Memory B cell (primary cell): ENCODE measurements around the gene TMSB10.
"Not testable (repeated sequence)": the region's sequence is repeated elsewhere in the genome, so short reads cannot be mapped to it uniquely, and the experiment has no call there.

ENCODE experiments used
- ATAC-seq: fragments of 150-1000 bp; cut with Tn5 transposase; 2 replicates; pipeline ENCODE4 v1.10.0; 2021; ENCODE audit warnings: low read depth, mild to moderate bottlenecking, moderate library complexity
- DNase-seq, 2 donors: peaks; one replicate each; pipeline ENCODE4 v3.0.0; 2022; ENCODE audit warnings: low spot score in 2 of 2
- H3K27ac Mint-ChIP-seq: one replicate; pipeline ENCODE4 v1.8.0; 2022; ENCODE audit warnings: mild to moderate bottlenecking, moderate library complexity, mixed read lengths
- H3K27me3 Mint-ChIP-seq: one replicate; pipeline ENCODE4 v1.8.0; 2022; ENCODE audit warnings: mixed read lengths
- H3K36me3 Mint-ChIP-seq: one replicate; pipeline ENCODE4 v1.8.0; 2022; ENCODE audit warnings: mild to moderate bottlenecking, mixed read lengths
- H3K4me1 Mint-ChIP-seq: one replicate; pipeline ENCODE4 v1.8.0; 2022; ENCODE audit warnings: mixed read lengths
- H3K4me3 Mint-ChIP-seq: one replicate; pipeline ENCODE4 v1.8.0; 2022; ENCODE audit warnings: mild to moderate bottlenecking, moderate library complexity, mixed read lengths
- H3K9me3 Mint-ChIP-seq: one replicate; pipeline ENCODE4 v1.8.0; 2022; ENCODE audit warnings: mixed read lengths

Gene TMSB10

DNA sequence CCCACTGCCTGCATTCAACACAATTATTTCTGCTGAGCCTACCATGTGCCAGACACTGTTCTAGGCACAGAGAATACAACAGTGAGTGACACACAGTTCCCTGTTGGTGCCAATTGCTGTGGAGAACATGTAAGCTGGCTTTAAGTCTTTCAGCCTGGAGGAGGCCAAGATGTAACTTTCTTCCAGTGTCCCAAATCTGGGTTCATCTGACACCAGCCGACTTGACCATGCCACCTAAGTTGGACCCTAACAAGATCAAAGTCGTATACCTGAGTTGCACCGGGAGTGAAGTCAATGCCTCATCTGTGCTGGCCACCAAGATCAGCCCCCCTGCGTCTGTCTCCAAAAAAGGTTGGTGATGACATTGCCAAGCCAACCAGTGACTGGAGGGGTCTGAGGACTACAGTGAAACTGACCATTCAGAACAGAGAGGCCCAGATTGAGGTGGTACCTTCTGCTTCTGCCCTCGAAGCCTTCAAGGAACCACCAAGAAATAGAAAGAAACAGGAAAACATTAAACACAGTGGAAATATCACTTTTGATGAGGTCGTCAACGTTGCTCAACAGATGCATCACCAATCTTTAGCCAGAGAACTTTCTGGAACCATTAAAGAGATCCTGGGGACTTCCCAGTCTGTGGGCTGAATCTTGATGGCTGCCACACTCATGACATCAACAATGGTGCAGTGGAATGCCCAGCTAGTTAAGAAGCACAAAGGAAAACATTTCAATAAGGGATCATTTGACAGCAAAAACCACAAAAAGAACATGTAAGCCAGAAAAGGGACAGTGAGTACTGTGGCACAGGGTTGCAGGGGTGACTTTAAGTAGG is 30.9 kb upstream of the TMSB10 start:
- no peaks in the 10 kb centered on the region for H3K36me3 Mint-ChIP-seq
- DNase-seq (no peak), ATAC-seq (no peak)
- H3K4me1 Mint-ChIP-seq, result peaks cover 12% of the 10 kb centered on the region
- H3K27ac Mint-ChIP-seq, result no peak overlapping the region
- no peaks in the 10 kb centered on the region for H3K27me3 Mint-ChIP-seq
- H3K4me3 Mint-ChIP-seq, result no peak overlapping the region
- H3K9me3 Mint-ChIP-seq, result no peaks in the 10 kb centered on the region

DNA sequence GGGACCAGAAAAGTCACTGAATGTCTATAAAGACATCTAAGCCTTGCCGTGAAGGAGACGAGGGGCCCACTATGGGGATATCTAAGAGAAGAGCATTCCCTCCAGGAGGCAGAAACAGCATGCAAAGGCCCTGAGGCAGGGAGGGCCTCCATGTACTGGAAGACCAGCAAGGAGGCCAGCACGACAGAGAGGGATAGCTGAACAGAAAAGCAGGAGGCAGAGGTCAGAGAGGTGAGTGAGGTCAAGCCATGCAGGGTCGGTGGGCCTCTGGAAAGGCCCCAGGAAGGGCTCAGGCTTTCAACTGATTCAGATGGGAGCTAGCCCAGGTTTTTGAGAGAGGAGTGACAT is 30.3 kb upstream of the TMSB10 start:
- H3K9me3 Mint-ChIP-seq, result no peaks in the 10 kb centered on the region
- no peak overlapping the region for H3K27ac Mint-ChIP-seq
- H3K36me3 Mint-ChIP-seq, result no peaks in the 10 kb centered on the region
- peaks cover 12% of the 10 kb centered on the region for H3K4me1 Mint-ChIP-seq
- H3K4me3 Mint-ChIP-seq, result no peak overlapping the region
- DNase-seq, result no peak
- H3K27me3 Mint-ChIP-seq, result no peaks in the 10 kb centered on the region
- ATAC-seq, result no peak

DNA sequence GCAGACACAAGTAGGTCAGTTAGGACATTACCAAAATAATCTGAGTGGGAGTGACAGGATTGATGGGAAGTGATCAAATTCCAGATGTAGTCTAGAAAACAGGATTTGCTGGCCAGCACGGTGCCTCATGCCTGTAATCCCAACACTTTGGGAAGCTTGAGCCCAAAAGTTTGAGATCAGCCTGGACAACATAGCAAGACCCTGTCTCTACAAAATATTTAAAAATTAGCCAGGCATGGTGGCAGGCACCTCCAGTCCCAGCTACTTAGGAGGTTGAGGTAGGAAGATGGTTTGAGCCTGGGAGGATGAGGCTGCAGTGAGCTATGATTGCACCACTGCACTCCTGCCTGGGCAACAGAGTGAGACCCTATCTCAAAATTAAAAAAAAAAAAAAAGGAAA is 29.8 kb upstream of the TMSB10 start:
- not testable (repeated sequence) for H3K36me3 Mint-ChIP-seq, H3K27ac Mint-ChIP-seq, DNase-seq, H3K4me3 Mint-ChIP-seq, H3K27me3 Mint-ChIP-seq, ATAC-seq, H3K9me3 Mint-ChIP-seq
- peaks cover 12% of the 10 kb centered on the region for H3K4me1 Mint-ChIP-seq

DNA sequence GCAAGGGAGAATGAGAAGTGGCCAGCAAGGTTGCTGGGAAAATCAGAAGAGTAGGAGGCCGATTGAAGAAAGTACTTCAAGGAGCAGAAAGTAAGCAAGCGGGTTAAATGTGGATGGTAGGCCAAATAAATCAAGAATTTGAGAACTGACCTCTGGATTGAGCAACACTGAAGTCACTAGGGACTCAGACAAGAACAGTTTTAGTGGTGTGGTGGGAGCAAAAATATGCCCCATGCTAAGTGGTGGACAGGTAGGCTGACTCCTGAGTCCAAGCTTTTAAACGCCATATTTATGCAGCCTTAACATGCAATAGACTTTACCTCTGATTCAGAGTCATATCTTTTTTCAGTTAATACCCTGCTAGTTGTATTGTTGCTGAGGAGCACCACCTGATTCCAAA is 29.1 kb upstream of the TMSB10 start:
- Mint-ChIP-seq H3K4me1 (peaks cover 15% of the 10 kb centered on the region), H3K36me3 (no peaks in the 10 kb centered on the region), H3K9me3 (no peaks in the 10 kb centered on the region), H3K4me3 (no peak overlapping the region), H3K27ac (no peak overlapping the region), H3K27me3 (no peaks in the 10 kb centered on the region)
- DNase-seq, result no peak
- no peak for ATAC-seq

DNA sequence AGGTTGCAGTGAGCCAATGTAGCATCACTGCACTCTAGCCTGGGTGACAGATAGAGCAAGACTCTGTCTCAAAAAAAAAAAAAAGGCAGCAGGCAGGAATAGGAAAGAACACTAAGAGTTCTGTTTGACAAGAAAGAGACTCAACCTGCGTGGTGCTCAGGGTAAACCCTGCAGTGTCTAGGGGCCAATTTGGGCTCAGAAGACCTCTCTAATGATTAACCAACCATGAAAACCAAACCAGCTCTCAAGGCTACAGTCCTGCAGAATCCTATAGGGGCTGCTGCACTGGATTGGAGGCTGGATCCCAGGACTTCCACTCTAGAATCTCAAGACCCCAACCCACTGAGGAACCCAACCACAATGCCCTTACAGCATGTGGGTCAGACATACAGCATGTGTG is 27.0 kb upstream of the TMSB10 start:
- Mint-ChIP-seq H3K9me3 (no peaks in the 10 kb centered on the region), H3K27ac (no peak overlapping the region), H3K4me1 (peaks cover 19% of the 10 kb centered on the region), H3K4me3 (no peak overlapping the region), H3K36me3 (no peaks in the 10 kb centered on the region), H3K27me3 (no peaks in the 10 kb centered on the region)
- DNase-seq (no peak), ATAC-seq (no peak)

DNA sequence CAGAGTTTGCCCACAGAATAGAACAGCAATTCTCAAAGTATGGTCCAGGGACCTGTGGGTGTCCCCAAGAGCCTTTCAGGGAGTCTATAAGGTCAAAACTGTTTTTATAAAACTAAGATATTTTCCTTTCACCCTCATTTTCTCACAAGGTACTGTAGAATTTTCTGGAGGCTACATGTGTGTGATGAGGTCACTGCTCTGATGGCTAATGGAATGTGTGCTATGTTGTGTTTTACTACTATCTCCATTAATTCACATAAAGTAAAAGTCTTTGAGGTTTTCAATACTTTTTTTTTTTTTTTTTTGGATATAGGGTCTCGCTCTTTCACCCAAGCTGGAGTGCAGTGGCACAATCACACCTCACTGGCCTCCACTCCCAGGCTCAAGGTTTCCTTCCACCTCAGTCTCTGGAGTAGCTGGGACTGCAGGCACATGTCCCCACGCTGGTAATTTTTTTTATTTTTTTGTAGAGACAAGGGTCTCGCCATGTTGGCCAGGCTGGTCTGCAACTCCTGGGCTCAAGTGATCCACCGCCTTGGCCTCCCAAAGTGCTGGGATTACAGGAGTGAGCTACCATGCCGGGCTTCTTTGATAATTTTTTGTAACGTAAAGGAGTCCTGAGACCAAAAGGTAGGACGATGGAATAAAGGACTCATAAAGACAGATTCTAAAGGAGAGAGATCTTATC is 26.4 kb upstream of the TMSB10 start:
- no peak for DNase-seq
- ATAC-seq, result no peak
- no peaks in the 10 kb centered on the region for H3K36me3 Mint-ChIP-seq
- no peaks in the 10 kb centered on the region for H3K9me3 Mint-ChIP-seq
- H3K4me1 Mint-ChIP-seq, result peaks cover 19% of the 10 kb centered on the region
- no peak overlapping the region for H3K27ac Mint-ChIP-seq
- H3K4me3 Mint-ChIP-seq, result peak overlapping the region; percentile 82
- H3K27me3 Mint-ChIP-seq, result no peaks in the 10 kb centered on the region

DNA sequence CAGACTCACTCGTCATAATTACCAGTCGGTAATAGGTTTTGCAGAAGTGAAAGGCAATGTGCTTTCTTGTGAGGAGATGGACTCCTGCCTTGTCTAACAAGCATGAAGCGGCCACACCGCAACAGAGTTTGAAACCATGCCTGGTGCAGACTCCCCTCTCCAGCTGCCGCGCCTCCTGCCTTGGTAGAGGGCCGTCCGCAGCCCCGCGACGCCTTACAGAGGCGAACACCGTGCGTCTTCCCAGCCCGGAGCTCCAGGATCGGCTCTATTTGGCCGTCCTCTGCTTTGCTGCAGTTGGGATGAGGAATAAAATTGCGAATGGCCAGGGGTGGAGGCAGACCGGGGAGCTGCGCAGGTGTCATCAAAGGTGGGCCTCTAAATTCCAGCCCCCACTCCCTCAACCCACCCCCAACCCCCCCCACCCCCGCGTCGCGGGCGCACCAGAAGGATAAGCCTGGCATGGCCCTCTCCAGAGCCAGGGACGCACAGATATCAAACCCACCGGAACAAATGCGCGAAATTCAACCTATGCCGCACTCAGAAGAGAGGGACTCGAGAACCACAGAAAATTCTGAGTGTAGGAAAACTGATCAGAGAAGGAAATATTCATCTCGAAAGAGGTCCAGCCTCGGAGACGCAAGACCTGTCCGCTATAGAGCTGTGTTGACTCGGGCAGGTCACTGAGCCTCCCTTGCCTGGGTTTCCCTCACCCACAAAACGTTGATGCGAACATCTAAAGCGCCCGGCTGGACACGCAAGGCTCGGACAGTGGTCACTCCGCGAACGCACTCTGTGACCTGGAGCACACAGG is 25.7 kb upstream of the TMSB10 start:
- Mint-ChIP-seq H3K27me3 (no peaks in the 10 kb centered on the region), H3K36me3 (no peaks in the 10 kb centered on the region), H3K27ac (peak overlapping the region; percentile 70), H3K9me3 (no peaks in the 10 kb centered on the region), H3K4me1 (peaks cover 19% of the 10 kb centered on the region), H3K4me3 (peak overlapping the region; percentile 89)
- DNase-seq (peak; percentile 31 to 33), ATAC-seq (peak; percentile 70)

DNA sequence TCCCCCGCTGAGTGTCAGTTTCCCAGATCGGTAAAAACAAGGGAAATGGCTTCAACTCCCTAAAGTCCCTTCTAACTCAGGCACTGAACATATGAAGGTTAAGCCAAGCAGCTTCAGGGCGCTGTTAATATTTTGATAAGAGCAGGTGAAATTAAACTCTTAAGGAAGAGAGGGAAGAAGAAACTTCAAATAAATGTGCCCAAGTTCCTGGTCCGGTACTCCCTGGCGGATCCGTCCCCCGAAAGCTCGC is 25.1 kb upstream of the TMSB10 start:
- Mint-ChIP-seq H3K27ac (peak overlapping the region; percentile 70), H3K36me3 (no peaks in the 10 kb centered on the region), H3K4me3 (peak overlapping the region; percentile 89), H3K27me3 (no peaks in the 10 kb centered on the region), H3K4me1 (peaks cover 19% of the 10 kb centered on the region), H3K9me3 (no peaks in the 10 kb centered on the region)
- DNase-seq (no peak), ATAC-seq (no peak)

DNA sequence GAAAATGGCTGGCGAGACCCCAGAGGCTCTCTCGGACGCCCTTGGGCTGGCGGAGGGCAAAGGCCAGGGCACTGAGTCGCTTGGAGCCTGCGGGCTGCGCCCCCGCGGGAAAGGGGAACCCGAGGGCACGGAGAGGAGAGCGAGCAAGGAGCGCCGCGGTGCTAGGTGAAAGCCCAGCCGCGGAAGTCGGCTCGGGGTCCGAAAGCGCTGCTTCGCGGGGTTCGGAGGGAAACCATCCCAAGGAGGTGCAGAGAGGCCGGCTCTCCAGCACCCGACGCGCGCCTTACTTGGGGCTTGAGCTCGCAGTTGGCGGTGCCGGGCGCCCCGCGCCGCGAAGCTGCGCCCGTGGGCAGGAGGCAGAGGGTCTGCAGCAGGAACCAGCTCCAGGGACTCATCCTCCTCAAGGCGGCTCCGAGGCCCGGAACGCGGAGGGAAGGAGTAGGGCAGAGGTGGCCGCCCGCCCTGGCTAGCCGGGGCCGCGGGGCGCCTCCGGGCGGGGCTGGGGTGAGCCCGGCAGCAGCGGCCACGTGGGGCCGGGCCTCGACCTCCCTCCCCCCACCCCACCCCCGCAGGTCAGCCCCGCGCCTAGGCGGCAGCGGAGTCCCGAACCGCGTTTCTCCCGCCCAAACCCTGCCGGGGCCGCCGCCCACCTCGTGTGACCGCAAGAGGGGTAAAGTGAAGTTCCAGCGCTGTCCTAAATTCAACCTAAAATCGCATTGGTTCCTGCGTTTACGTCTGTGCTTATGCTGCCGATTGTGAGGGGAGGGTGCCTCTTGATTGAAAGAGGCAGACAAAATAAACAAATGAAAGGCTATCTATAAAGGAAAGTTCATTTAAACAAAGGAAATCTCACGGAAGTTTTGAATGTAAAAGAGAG is 24.6 kb upstream of the TMSB10 start, which contains the start of gene TRABD2A:
TSS of gene TRABD2A (minus strand) at position 440 of the 877 bp plus-strand sequence. CDS start at position 395, 45 bp downstream.
- DNase-seq (peak; percentile 20 to 44), ATAC-seq (peak; percentile 14)
- Mint-ChIP-seq H3K36me3 (no peaks in the 10 kb centered on the region), H3K9me3 (no peaks in the 10 kb centered on the region), H3K4me3 (peak within 1 kb of the TSS; percentile 97), H3K4me1 (peaks cover 19% of the 10 kb centered on the region), H3K27me3 (no peaks in the 10 kb centered on the region), H3K27ac (peak within 1 kb of the TSS; percentile 70)

DNA sequence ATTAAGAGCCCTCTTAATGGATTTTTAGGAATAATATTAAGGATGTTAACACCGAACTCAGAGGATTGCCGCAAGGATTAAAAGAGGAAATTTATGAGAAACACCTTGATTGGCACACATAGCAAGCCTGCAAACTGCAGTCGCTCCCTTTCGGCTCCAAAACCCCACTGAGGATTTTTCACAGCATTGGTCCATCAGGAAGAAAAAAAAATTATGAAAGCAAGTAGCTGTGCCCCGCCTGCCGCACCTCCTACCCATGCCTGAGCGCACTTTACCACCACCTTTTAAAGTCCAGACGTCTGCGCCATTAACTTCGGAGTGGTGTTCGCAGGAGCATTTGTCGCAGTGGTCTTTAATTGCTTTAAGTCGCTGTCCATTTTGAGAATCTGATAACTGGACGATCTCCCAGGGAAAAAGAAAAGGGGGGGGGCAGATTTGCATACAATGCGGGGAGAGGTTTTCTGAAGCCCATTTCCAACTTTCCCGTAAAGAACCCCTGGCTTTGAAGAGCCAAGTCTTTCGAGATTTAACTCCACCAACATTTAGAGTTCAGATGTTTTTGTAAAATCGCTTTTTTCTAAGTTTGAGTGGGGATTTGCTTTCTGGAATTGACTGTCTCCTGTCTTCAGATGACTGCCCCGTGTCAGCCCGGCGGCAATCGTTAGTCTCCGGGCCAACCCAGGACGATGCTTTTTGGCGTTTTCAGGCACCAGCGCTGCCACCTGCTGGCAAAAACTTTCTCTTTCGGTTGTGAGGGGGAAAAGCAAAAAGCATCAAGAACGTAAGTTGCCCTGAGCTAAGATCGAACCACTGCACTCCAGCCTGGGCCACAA is 23.7 kb upstream of the TMSB10 start:
- DNase-seq, result peak; percentile 80 to 84
- H3K9me3 Mint-ChIP-seq, result no peaks in the 10 kb centered on the region
- peaks cover 21% of the 10 kb centered on the region for H3K4me1 Mint-ChIP-seq
- H3K36me3 Mint-ChIP-seq, result no peaks in the 10 kb centered on the region
- peak overlapping the region; percentile 97 for H3K4me3 Mint-ChIP-seq
- peak; percentile 75 for ATAC-seq
- H3K27me3 Mint-ChIP-seq, result no peaks in the 10 kb centered on the region
- peak overlapping the region; percentile 65 for H3K27ac Mint-ChIP-seq

DNA sequence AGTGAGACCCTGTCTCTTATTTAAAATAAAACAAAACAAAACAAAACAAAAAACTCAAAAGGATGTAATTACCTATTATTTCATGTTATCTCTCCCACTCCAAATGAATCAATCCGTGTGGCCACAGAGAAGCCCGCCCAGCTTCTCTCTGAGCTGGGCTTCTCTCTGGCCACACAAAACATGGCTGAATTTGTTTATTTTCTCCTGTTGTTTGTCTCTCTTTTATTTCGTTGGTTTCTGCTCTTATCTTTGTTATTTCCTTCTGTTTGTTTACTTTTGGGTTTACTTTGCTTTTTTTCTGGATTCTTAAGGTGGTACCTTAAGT is 23.1 kb upstream of the TMSB10 start:
- Mint-ChIP-seq H3K4me3 (peak overlapping the region; percentile 97), H3K27ac (peak overlapping the region; percentile 65), H3K36me3 (no peaks in the 10 kb centered on the region), H3K4me1 (peaks cover 22% of the 10 kb centered on the region), H3K27me3 (no peaks in the 10 kb centered on the region), H3K9me3 (no peaks in the 10 kb centered on the region)
- ATAC-seq (no peak), DNase-seq (no peak)

DNA sequence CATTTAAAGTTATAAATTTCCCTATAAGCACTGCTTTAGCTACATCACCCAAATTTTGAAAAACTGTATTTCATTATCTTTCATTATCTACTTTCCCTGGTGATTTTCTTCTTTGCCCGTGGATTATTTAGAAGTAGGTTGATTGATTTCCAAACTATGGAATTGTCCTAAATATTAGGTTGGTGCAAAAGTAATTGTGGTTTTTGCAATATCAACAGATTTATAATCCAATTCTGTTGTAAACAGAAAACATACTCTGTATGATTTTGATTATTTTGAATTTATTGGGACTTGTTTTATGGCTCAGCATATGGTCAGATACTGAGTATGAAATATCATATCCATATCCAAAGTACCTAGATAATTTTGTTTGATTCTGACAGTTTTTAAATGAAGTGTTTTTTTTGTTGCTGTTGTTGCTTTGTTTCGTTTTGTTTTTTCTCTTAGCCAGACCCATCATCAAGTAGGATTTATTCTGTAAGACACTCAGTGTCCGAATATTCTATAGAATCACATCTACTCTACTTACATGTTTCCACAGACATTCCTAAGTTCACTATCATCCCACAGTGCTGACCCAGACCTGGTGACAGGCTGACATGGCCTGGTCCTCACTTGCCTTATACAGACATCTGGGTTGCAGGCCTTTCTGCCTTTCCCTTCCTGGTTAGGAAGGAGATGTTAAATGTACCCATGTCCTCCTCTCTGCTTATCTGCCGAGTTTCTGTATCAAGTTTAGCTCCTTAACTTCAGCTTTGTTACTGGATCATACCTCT is 22.5 kb upstream of the TMSB10 start:
- no peak for ATAC-seq
- Mint-ChIP-seq H3K4me1 (peaks cover 21% of the 10 kb centered on the region), H3K36me3 (no peaks in the 10 kb centered on the region), H3K27me3 (no peaks in the 10 kb centered on the region), H3K4me3 (peak overlapping the region; percentile 97), H3K27ac (peak overlapping the region; percentile 65), H3K9me3 (no peaks in the 10 kb centered on the region)
- no peak for DNase-seq
